ENCODE measurements around the gene STPG2.

STPG2 gene

GRCh38 chr4:97851115-97851514, 292.2 kb downstream of the STPG2 start:
- no peak for DNase-seq (ENCODE audit: low read depth, low spot score)
- H3K27ac ChIP-seq: no peak overlapping the region

- no peak overlapping the region for H3K27ac ChIP-seq
- DNase-seq (ENCODE audit: low read depth, low spot score): no peak
These were observed 297.5 kb downstream of the STPG2 start for GRCh38 chr4:97845758-97846157.

- H3K27ac ChIP-seq: no peak overlapping the region
- no peak for DNase-seq (ENCODE audit: low read depth, low spot score)
These were observed 301.8 kb downstream of the STPG2 start for GRCh38 chr4:97841512-97841911.

- H3K27ac ChIP-seq: no peak overlapping the region
- DNase-seq (ENCODE audit: low read depth, low spot score): no peak
These were observed 306.6 kb downstream of the STPG2 start for GRCh38 chr4:97836662-97837061.

- H3K27ac ChIP-seq: no peak overlapping the region
- no peak for DNase-seq (ENCODE audit: low read depth, low spot score)
These were observed 314.6 kb downstream of the STPG2 start for GRCh38 chr4:97828646-97829045.

- no peak overlapping the region for H3K27ac ChIP-seq
- DNase-seq (ENCODE audit: low read depth, low spot score): no peak
These were observed 324.0 kb downstream of the STPG2 start for GRCh38 chr4:97819294-97819693.

GRCh38 chr4:97812768-97813167, 330.5 kb downstream of the STPG2 start:
- DNase-seq (ENCODE audit: low read depth, low spot score): no peak
- no peak overlapping the region for H3K27ac ChIP-seq

- no peak for DNase-seq (ENCODE audit: low read depth, low spot score)
- H3K27ac ChIP-seq: no peak overlapping the region
These were observed 356.9 kb downstream of the STPG2 start for GRCh38 chr4:97786306-97786920.

- no peak for DNase-seq (ENCODE audit: low read depth, low spot score)
These were observed 365.1 kb downstream of the STPG2 start for GRCh38 chr4:97778174-97778573.

GRCh38 chr4:97774347-97774989, 368.8 kb downstream of the STPG2 start:
- no peak for DNase-seq (ENCODE audit: low read depth, low spot score)

More at GRCh38 chr4:97778174-97778573, 365.1 kb downstream of the STPG2 start:
- H3K27ac ChIP-seq: no peak overlapping the region

GRCh38 chr4:97770222-97770621, 373.1 kb downstream of the STPG2 start:
- DNase-seq (ENCODE audit: low read depth, low spot score): no peak
- H3K27ac ChIP-seq: no peak overlapping the region

More at GRCh38 chr4:97774347-97774989, 368.8 kb downstream of the STPG2 start:
- H3K27ac ChIP-seq: no peak overlapping the region

- H3K27ac ChIP-seq: no peak overlapping the region
- no peak for DNase-seq (ENCODE audit: low read depth, low spot score)
These were observed 381.2 kb downstream of the STPG2 start for GRCh38 chr4:97762115-97762512.

- no peak for DNase-seq (ENCODE audit: low read depth, low spot score)
- no peak overlapping the region for H3K27ac ChIP-seq
These were observed 381.7 kb downstream of the STPG2 start for GRCh38 chr4:97761445-97762114.

GRCh38 chr4:97759785-97760184, 383.5 kb downstream of the STPG2 start:
- DNase-seq (ENCODE audit: low read depth, low spot score): no peak
- no peak overlapping the region for H3K27ac ChIP-seq

GRCh38 chr4:97752599-97752998, 390.7 kb downstream of the STPG2 start:
- DNase-seq (ENCODE audit: low read depth, low spot score): no peak
- H3K27ac ChIP-seq: no peak overlapping the region

GRCh38 chr4:97747945-97748344, 395.3 kb downstream of the STPG2 start:
- DNase-seq (ENCODE audit: low read depth, low spot score): no peak
- no peak overlapping the region for H3K27ac ChIP-seq

- H3K27ac ChIP-seq: no peak overlapping the region
- DNase-seq (ENCODE audit: low read depth, low spot score): peak; percentile 12
These were observed 422.3 kb downstream of the STPG2 start for GRCh38 chr4:97720869-97721432.

GRCh38 chr4:97691111-97691605, 452.1 kb downstream of the STPG2 start:
- no peak for DNase-seq (ENCODE audit: low read depth, low spot score)
- H3K27ac ChIP-seq: no peak overlapping the region

- no peak overlapping the region for H3K27ac ChIP-seq
- DNase-seq (ENCODE audit: low read depth, low spot score): no peak
These were observed 472.5 kb downstream of the STPG2 start for GRCh38 chr4:97670703-97671269.

- H3K27ac ChIP-seq: no peak overlapping the region
- no peak for DNase-seq (ENCODE audit: low read depth, low spot score)
These were observed 477.7 kb downstream of the STPG2 start for GRCh38 chr4:97665553-97665952.

- H3K27ac ChIP-seq: no peak overlapping the region
- DNase-seq (ENCODE audit: low read depth, low spot score): no peak
These were observed 478.5 kb downstream of the STPG2 start for GRCh38 chr4:97664741-97665140.
